HL-60 (cell line): ENCODE data around the gene OIT3.

Source experiments
- POLR2AphosphoS5 ChIP-seq: IDR thresholded peaks from 2 replicates; pipeline ENCODE4 v1.6.1; 2012; ENCODE audit warnings: low read depth
- TF ChIP-seq, protein P1 (sequence below): IDR thresholded peaks from 2 replicates; pipeline ENCODE4 v1.6.1; 2012; ENCODE audit warnings: low read depth; ENCODE audit not compliant: insufficient replicate concordance

DNA sequence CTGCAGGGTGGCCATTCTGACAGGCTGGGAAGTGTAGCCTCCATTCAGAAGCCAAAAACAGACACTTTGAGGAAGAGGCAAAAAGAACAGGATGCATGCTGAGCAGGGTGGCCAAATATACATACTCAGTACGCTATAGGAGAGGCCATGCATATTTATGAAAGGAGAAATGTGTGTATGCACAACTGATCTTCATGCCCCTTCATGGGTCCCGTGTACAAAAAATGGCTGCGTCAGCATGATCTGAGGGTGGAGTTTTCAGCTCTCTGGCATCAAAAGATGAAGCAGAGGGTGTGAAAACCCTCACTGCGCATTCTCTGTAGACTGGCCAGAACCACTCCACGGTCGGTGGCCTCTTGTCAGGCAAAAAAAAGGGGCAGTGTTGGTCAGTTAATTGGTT lies 35.5 kb upstream of the OIT3 start:
- TF ChIP-seq POLR2AphosphoS5 = no peak
- TF ChIP-seq, protein P1, sequence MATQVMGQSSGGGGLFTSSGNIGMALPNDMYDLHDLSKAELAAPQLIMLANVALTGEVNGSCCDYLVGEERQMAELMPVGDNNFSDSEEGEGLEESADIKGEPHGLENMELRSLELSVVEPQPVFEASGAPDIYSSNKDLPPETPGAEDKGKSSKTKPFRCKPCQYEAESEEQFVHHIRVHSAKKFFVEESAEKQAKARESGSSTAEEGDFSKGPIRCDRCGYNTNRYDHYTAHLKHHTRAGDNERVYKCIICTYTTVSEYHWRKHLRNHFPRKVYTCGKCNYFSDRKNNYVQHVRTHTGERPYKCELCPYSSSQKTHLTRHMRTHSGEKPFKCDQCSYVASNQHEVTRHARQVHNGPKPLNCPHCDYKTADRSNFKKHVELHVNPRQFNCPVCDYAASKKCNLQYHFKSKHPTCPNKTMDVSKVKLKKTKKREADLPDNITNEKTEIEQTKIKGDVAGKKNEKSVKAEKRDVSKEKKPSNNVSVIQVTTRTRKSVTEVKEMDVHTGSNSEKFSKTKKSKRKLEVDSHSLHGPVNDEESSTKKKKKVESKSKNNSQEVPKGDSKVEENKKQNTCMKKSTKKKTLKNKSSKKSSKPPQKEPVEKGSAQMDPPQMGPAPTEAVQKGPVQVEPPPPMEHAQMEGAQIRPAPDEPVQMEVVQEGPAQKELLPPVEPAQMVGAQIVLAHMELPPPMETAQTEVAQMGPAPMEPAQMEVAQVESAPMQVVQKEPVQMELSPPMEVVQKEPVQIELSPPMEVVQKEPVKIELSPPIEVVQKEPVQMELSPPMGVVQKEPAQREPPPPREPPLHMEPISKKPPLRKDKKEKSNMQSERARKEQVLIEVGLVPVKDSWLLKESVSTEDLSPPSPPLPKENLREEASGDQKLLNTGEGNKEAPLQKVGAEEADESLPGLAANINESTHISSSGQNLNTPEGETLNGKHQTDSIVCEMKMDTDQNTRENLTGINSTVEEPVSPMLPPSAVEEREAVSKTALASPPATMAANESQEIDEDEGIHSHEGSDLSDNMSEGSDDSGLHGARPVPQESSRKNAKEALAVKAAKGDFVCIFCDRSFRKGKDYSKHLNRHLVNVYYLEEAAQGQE = no peak
